NK-92 treated with Interleukin-12 subunit alpha and Interleukin-12 subunit beta, amount 100 ng/mL, for 24 hours (cell line): ENCODE data around the gene ARHGAP27.
"Not testable (repeated sequence)": the region's sequence is repeated elsewhere in the genome, so short reads cannot be mapped to it uniquely, and the experiment has no call there.

Experiments used
- DNase-seq: peaks from one replicate; lab custom pipeline; 2025; lab: John Stamatoyannopoulos, UW

The ARHGAP27 gene

GRCh38 chr17:45446872-45447625 is 14.4 kb upstream of the ARHGAP27 start:
- DNase-seq, result not testable (repeated sequence)

GRCh38 chr17:45445901-45446743 is 13.5 kb upstream of the ARHGAP27 start:
- not testable (repeated sequence) for DNase-seq

GRCh38 chr17:45444856-45445820 is 12.5 kb upstream of the ARHGAP27 start:
- DNase-seq, result not testable (repeated sequence)

GRCh38 chr17:45444301-45444700 is 11.6 kb upstream of the ARHGAP27 start:
- DNase-seq, result not testable (repeated sequence)

GRCh38 chr17:45443371-45444260 is 10.9 kb upstream of the ARHGAP27 start:
- not testable (repeated sequence) for DNase-seq

GRCh38 chr17:45441526-45442310 is 9.0 kb upstream of the ARHGAP27 start:
- no peak for DNase-seq

- not testable (repeated sequence) for DNase-seq
These were observed 8.3 kb upstream of the ARHGAP27 start for GRCh38 chr17:45440839-45441515.

- DNase-seq, result no peak
These were observed 7.6 kb upstream of the ARHGAP27 start for GRCh38 chr17:45440161-45440778.

GRCh38 chr17:45438931-45439610 is 6.4 kb upstream of the ARHGAP27 start:
- DNase-seq, result no peak

GRCh38 chr17:45437465-45438283 is 5.0 kb upstream of the ARHGAP27 start:
- DNase-seq, result no peak

GRCh38 chr17:45436625-45437464 is 4.2 kb upstream of the ARHGAP27 start:
- DNase-seq, result no peak

GRCh38 chr17:45436161-45436560 is 3.5 kb upstream of the ARHGAP27 start:
- DNase-seq, result no peak

- no peak for DNase-seq
These were observed 2.8 kb upstream of the ARHGAP27 start for GRCh38 chr17:45435481-45435880.

- DNase-seq, result no peak
These were observed 477 bp upstream of the ARHGAP27 start for GRCh38 chr17:45433159-45433535.

- no peak for DNase-seq
These were observed 902 bp downstream of the ARHGAP27 start for GRCh38 chr17:45431531-45432404.
